HG03097 (cell line): Measurements from ENCODE around the gene TELO2.
"Not testable (repeated sequence)": the region's sequence is repeated elsewhere in the genome, so short reads cannot be mapped to it uniquely, and the experiment has no call there.

Experiments
- ATAC-seq: cut with Tn5 transposase; IDR thresholded peaks from one replicate; pipeline ENCODE4 v1.9.1; 2021; ENCODE audit not compliant: unreplicated experiment, low FRiP score

TELO2 gene

GRCh38 chr16:1457489-1458245, 35.5 kb upstream of the TELO2 start:
- ATAC-seq = no peak

- ATAC-seq = no peak
Measured at GRCh38 chr16:1458336-1458976, 34.7 kb upstream of the TELO2 start.

DNA sequence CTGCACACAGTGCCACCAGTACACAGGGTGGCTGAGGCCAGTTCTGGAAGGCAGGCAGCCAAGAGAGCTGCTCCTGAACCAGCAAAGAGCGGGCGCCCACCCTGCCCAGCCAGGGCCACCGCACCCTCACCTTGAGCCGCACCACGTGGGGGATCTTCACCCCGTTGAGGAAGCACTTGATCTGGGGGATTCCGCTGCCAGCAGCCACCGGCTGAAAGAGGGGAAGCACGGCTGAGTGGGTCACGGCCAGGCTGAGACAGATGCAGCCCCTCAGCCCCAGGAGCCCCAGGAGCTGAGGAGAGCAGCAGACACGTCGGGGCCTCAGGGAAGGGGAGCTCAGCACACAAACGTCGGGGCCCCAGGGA, 34.2 kb upstream of the TELO2 start:
- ATAC-seq = no peak

GRCh38 chr16:1459967-1460366, 33.2 kb upstream of the TELO2 start:
- no peak for ATAC-seq

- no peak for ATAC-seq
Measured at GRCh38 chr16:1460602-1461138, 32.5 kb upstream of the TELO2 start.

DNA sequence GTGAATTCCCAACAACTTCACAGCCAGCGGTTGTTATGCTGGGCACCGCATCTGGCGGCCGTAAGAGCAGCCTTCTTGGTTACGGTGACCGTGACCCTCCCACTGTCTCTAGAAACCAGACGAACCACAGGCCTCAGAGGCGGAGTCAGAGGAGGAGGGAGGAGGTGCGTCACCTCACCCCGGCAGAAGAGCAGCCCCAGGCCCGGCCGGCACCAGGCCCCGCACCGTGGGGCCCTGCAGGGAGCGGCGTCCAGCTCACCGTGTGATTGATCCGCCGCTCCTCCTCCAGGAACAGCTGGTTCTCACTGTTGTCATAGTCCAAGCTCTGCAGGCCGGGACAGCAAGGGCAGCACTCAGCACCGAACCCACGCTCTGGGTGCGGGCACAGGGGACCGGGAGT, 32.0 kb upstream of the TELO2 start:
- ATAC-seq = no peak

GRCh38 chr16:1464196-1464893, 28.8 kb upstream of the TELO2 start:
- ATAC-seq = no peak

- ATAC-seq = no peak
Measured at GRCh38 chr16:1464894-1465566, 28.1 kb upstream of the TELO2 start.

DNA sequence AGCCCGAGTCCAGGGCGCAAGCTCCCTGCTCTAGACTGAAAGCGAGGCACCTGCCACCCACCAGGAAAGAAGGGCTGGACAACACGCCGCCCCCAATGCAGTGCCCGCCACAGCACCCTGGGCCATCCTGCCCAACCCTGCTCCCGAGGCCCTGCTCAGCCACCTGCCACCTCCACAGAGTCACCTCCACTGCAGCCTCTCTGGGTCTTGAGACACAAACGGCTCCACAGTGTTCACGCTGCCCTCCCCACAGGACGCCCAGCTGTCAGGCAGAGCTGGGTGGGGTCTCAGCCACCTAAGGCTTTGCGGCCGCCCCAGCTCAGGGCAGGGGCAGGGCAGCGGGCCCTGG, 27.6 kb upstream of the TELO2 start:
- ATAC-seq = no peak

- no peak for ATAC-seq
Measured at GRCh38 chr16:1466054-1466453, 27.1 kb upstream of the TELO2 start.

DNA sequence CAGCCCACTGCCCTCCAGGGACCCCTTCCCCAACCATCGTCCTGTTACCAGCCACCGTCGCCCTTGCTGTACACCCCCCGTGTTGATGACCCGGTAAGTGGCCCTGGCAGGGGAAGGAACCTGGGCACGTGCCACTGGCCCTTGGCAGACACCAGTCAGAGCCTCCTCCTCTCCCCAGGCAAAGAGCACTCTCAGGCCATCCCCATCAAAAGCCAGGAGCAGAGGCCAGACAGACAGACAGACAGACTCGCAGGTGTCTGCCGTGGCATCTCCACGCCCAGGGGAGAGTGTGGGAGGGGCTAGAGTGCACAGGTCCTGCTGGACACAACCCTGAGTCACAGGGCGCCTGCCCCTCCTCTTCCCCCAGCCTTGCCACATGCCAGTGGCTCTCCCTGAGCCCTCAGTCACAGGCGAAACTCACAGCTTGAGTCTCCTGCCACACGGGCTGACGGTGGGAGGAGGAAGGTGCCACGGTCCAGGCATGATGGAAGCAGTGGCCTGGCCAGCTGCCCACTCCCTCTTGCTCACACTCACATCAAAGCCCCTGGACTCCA, 26.1 kb upstream of the TELO2 start:
- ATAC-seq = no peak

DNA sequence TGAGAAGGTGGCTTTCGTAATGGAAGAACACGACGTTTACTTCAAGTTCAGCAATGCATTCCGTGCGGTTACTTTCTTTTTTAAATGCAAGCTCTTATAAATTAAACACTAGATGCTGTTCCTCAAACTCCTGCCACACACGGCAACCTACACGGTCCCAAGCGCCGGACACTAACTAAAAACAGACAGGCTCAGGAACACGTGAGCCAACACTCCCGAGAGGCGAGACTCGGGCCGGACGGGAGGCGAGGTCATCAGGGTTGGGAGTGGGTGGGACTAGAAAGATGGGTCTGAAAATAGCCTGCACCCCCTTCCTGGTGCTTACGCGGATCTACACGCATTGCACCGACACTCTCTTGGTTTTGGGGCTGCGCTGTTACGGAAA, 24.7 kb upstream of the TELO2 start:
- no peak for ATAC-seq

DNA sequence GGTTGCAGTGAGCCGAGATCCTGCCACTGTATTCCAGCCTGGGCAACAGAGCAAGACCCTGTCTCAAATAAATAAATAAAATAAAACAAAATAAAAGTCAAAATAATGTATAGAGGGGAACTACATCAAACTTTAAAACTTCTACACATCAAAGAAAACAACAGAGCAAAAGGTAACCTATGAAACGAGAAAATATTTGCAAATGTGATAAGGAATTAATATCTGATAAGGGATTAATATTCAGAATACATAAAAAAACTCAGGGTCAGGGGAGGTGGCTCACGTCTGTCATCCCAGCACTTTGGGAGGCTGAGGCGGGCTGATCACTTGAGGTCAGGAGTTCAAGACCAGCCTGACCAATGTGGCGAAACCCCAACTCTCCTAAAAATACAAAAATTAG, 24.0 kb upstream of the TELO2 start:
- ATAC-seq = not testable (repeated sequence)

DNA sequence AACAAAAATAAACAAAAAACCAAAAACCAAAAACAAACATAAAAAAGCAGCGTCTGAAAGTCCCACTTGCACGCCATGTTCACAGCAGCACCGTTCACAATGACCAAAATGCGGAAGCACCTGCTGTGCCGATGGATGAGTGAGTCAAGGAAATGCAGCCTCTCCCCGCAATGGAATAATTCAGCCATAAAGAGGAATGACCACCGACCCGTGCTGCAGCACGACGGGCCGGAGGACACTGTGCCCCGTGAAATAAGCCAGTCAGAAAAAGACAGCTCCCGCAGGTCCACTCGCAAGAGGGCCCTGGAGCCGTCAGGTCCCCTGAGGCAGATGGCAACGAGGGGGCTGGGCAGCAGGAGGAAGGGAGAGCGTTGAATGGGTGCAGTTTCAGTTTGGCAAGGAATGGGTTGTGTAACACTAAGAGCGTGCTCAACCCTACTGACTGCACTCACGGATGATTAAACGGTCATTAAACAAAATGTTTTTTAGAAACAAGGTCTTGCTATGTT, 23.4 kb upstream of the TELO2 start:
- no peak for ATAC-seq

- ATAC-seq = no peak
Measured at GRCh38 chr16:1470481-1471251, 22.5 kb upstream of the TELO2 start.

- ATAC-seq = no peak
Measured at GRCh38 chr16:1471569-1472194, 21.5 kb upstream of the TELO2 start.

DNA sequence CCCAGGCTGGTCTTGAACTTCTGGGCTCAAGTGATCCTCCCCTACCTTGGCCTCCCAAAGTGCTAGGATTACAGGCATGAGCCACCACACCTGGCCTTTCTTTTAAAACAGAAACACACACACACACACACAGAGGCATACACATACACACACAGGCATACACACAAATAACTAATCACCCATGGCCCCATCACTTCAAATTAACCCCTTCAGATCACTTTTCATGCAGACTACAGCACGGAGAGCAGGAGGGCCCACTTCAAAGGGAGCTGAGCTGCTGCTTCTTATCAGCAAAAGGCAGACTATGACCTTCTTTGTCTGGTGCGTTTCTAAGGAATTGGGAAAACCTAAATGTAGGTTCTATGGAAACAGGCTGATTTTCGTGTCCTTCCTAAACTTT, 20.2 kb upstream of the TELO2 start:
- no peak for ATAC-seq

DNA sequence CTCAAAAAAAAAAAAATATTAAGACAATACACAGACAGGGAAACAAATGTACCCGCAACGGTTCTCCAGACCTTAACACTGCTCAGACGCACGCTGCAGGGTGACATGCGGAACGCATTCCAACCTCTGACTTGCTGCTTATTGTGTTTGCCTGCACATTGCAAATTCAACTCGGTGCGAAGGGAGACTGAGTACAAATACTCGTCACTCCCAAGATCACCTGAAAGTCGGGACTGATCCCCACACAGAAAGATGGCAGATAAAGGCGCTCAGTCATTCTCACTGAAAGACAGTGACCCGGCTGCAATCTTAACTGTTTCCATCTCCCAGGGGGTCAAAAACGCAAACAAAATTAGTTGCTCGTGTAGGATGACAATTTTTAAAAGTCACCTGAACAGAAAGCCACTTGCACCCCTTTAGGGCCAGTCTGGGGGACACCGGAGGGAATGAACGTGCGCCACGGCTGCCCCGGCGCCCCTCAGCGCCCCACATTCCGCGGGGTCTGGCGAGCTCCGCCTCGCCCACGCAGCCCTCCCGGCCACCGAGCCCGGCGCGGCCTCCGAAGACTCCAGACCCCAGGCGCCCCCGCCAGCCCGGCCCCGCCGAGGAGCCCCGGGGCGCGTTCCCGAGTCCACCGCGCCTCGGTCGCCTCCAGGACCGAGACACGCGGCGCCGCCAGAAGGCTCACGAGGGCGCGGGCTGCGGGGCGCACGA, 18.9 kb upstream of the TELO2 start:
- ATAC-seq = peak; percentile 21
